Measurements from ENCODE around the gene DPAGT1.

- no peak for TF ChIP-seq CTCF (IDR thresholded peaks at IDR 0.05)
- no peak for TF ChIP-seq POLR2A (IDR thresholded peaks at IDR 0.05)
Measured at GRCh38 chr11:119126675-119127268, 25.1 kb upstream of the DPAGT1 start.

Measured in esophagus squamous epithelium (tissue), 4 donors.